ENCODE measurements around the gene OGFR.

Gene OGFR

GRCh38 chr20:62801284-62802010, 3.2 kb upstream of the OGFR start:
- no peak for DNase-seq (ENCODE audit: low read depth)

DNA sequence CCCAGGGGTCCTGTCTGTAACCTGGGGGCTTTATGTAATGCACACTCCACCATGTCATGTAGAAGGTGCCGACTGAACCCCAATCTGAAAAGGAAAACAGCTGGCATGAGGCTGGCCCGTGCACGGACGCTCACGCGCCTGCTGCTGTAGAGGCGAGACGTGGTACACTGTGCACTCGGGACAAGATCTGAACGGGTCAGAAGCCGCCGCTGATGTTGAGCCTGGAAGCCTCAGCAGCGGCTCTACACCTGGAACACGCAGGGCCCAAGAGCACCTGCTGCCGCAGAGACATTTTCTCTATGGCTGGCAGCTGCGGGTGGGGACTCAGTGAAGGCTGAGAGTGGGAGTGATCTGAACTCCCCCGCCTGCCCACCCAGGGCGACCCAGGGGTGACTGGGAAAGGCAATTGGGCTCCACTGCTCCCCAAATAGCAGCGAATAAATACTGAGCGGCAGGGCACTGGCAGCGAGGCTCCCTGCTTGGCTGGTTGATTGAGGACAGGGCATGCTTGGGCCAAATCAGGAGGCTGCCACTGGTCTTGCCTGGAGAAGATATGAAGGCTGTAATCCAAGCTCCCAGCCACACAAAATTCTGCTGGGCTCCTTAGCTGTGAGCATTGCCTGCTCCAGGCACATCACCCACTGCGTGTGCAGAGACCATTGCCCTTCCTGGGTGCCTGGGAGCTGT, 2.5 kb upstream of the OGFR start:
- no peak for DNase-seq (ENCODE audit: low read depth)

GRCh38 chr20:62804021-62804626, 511 bp upstream of the OGFR start:
- no peak for DNase-seq (ENCODE audit: low read depth)

DNA sequence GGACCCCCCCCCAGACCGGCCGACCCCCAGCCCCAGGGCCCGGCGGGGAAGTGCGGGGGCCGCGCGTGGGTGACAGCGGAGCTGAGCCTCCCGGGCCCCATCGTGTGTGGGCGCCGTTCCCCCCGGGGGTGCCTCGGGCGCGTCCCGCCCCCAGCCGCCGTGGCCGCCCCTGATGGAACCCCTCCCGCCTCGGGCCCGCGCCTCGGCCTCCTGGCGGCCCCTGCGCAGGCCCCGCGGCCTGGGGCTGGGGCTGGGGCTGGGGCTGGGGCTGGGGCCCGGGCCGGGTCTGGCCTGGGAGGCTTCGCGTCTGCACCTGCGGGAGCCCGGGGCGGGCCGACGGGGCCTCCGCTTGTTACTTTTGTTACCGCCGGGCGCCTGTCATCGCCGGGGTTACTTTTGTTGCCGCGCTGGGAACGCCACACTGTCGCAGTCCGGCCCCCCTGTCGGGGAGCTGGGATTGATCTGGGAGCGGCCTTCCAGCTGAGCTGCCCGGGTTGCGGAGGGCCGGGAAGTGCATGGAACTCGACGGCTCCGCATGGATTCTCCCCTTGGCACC, 598 bp downstream of the OGFR start:
- no peak for DNase-seq (ENCODE audit: low read depth)

DNA sequence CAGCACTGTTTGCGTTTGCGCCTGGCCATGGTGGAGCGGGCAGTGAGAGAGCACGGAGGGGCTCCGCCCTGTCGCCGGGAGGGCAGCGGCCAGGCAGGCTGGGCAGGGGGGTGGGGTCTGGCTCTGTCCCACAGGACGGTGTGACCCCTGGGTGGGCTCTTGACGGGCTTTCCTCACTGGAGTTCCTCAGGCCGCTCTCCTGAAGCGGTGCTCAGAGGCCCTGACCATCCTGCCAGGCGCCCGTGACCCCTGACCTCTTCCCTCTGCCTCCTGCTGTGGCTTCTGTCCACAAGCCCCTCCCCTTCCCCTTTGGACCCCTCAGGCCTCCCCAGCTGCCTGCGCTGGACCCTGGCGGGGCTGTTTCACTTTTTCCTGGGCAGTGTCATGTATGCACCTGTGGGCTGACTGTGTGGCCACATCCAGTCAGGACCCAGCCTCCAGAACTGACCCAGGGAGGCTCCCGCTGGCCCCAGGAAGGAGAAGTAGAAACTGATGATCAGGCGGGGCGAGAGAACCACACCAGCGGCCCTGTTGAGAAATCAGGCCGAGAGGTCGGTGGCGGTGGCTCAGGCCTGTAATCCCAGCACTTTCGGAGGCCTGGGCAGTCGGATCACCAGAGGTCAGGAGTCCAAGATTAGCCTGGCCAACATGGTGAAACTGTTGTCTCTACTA, 1.2 kb downstream of the OGFR start:
- no peak for DNase-seq (ENCODE audit: low read depth)

- no peak for DNase-seq (ENCODE audit: low read depth)
These were observed 1.9 kb downstream of the OGFR start for GRCh38 chr20:62806383-62807050.

DNA sequence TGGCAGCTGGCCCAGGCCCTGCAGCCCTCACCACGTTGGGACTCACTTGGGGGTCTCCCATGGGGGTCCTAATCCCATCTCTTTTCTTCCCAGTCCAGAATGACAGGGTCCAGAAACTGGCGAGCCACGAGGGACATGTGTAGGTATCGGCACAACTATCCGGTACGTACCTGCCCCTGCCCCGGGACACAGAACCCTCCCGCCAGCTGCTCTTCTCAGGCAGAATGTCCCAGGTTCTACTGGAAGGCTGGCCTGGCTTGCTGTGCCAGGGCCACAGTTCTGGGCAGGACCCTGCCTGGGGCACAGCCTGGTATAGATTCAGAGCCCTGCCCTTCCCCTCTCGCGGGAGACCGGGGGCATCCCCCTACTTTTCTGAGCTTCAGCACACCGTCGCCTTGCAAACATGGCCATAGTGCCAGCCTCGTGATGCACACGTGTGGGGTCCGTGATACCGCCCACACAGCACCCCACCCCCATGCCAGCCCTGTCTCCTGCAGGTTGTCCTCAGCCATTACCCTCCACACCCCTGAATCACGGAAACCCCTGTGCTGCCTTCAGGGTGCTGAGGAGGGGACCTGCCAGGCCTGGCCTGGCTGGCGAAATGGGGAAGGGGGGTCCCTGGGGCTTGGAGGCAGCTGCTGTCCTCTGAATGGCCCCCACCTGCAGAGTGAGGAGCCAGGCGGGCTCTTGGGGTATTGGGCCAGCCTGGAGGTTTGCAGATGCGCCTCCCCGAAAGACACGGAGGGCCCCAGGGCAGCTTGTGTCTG, 3.0 kb downstream of the OGFR start:
- no peak for DNase-seq (ENCODE audit: low read depth)

DNA sequence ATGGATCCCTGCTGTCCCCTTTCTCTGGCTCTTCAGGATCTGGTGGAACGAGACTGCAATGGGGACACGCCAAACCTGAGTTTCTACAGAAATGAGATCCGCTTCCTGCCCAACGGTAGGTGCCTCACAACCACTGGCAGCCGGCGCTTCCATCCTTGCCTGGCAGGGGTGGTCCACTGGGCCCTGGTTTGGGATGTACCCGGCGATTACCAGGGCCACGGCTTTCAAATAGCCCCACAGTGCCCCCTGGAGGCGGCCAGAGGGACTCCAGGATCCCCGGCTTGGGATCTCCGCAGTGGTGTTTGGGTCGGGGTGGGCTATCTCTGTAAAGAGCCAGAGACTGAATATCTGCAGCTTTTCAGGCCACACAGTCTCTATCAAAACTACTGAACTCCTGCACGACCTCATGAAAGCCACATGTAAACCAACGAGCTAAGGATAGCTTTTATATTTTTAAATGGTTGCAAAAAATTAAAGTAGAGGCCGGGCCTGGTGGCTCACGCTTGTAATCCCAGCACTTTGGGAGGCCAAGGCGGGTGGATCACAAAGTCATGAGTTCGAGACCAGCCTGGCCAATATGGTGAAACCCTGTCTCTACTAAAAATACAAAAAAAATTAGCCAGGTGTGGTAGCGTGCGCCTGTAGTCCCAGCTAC, 3.7 kb downstream of the OGFR start:
- peak; percentile 61 for DNase-seq (ENCODE audit: low read depth)

DNA sequence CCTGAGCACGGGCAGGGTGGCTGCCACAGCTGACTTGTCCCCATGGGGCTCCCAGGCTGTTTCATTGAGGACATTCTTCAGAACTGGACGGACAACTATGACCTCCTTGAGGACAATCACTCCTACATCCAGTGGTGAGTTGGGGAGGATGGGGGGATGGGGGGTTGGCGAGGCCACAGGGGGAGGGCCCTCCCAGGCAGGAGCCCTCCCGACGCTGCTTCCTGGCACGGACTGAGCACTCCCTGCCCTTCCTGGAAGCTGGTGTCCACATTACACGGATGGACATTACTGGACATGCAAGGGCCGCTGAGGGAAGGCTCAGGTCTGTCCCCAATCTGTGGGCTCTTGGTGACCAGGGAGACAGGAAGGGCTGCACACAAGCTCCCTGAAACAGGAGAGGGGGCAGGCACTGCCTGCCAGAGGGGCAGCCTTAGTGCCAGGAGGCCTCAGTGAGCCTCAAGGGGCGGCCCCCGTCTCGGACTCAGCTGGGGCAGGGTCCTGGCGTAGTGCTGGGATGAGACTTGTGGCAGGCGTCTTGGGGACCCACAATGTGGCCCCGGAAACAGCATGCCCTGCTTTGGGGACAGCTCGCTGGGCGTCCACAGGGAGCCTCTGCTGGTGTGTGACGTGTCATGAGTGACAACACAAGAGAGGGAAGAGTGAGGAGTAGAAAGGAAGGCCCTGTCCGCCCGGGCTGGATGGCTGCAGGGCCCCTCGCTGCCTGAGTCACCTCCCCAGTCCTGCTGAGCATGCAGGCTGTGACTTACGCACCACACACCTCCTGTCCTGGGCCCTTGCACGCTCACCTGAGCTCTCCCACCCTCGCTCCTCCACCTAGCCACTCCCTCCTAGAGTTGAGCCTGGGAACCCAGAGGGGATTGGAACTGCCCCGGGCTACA, 5.1 kb downstream of the OGFR start:
- DNase-seq (ENCODE audit: low read depth) = no peak

DNA sequence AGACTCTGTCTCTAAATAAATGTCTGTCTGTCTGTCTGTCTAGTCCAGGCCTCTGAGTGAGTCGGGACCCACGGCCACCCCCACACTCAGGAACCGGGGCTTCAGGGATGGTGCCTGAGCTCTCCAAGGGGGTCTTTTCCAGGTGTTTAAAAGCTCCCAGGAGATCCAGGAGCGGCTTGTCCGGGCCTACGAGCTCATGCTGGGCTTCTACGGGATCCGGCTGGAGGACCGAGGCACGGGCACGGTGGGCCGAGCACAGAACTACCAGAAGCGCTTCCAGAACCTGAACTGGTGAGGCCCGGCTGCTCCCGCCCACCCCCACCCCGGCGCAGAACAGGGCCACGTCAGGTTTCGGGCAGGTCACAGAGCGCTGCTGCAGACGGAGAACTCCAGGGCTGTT, 6.7 kb downstream of the OGFR start:
- DNase-seq (ENCODE audit: low read depth) = no peak

GRCh38 chr20:62811720-62812119, 7.1 kb downstream of the OGFR start:
- no peak for DNase-seq (ENCODE audit: low read depth)

- no peak for DNase-seq (ENCODE audit: low read depth)
These were observed 7.7 kb downstream of the OGFR start for GRCh38 chr20:62812181-62812906.

GRCh38 chr20:62812907-62813200, 8.2 kb downstream of the OGFR start:
- DNase-seq (ENCODE audit: low read depth) = no peak

DNA sequence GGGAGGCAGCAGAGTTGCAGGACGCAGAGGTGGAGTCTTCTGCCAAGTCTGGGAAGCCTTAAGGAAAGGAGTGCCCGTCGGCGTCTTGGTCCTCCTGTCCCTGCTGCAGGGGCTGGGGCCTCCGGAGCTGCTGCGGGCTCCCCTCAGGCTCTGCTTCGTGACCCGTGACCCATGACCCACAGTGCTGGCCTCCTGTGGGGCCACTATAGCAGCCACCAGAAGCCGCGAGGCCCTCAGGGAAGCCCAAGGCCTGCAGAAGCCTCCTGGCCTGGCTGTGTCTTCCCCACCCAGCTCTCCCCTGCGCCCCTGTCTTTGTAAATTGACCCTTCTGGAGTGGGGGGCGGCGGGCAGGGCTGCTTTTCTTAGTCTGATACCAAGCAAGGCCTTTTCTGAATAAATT, 9.0 kb downstream of the OGFR start:
- DNase-seq (ENCODE audit: low read depth) = no peak

DNA sequence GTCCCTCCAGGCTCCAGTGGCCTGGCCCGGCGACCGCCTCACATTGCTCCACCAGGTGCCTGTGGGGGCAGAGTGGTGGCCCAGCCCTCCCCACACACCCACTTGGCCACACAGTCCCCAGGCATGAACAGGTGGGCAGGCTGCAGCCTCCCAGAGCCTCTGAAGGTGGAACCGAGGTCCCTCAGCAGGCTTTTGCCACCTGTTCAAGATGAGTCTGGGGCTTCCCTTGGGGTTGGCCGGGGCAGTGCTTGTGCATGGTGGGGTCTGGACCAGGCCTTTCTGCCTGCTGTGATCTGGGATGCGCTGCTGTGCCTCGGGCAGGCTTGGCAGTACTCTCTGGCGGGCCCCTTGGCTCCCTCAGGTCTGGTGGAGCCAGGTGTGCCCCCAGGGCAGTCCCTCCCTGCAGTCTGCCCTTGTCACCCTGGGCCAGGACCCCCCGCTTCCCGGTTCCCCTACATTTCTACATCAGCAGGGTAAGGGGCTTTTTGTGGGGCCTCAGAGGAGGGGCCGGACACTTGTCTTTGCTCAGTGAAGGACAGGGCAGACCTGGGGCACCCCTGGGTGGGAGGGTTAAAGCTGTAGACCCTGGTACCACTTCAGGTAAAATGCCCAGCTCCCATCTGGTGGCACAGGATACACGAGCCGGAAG, 9.5 kb downstream of the OGFR start:
- DNase-seq (ENCODE audit: low read depth) = no peak

- DNase-seq (ENCODE audit: low read depth) = no peak
These were observed 10.1 kb downstream of the OGFR start for GRCh38 chr20:62814709-62815065.

DNA sequence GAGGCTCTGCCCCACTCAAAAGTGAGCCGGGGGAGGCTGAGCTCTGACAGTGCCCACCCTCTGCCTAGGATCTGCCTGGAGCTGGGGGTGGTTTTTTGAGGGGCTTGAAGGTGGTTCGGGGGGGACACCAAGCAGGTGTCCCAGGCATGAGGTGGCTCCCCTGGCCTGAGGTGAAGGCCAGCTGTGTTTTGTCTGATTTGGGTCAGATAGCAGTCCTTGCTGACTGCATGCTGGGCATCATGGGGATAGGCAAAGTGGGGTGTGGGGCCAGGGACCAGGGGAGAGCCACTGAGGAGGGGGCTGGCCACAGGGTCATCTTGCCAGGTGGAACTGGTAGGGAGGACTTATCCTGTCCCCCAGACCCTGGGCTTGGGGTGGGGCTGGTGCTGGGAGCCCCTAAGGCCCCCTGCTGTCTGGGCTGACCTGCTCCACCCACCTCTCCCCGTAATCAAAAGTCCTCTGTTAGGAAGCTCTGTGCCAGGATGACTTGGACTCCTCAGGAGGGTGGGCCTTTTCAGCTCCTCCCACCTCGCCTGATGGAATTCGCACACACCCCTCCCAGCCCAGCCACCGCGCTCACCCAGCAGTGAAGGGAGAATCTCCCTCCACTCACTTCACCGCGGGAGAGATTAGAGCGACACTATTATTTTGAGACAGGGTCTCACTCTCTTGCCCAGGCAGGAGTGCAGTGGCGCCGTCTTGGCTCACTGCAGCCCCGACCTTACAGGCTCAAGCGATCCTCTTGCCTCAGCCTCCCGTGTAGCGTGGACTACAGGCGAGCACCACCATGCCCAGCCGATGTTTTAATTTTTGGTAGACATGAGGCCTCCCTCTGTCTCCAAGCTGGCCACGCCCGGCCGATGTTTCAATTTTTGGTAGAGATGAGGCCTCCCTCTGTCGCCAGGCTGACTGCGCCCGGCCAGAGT, 10.7 kb downstream of the OGFR start:
- no peak for DNase-seq (ENCODE audit: low read depth)

Data from activated T-helper 1 cell treated with Interleukin-2 at 50 U/mL for 16 hours (primary cell).